ENCODE measurements around the gene AQP1.

AQP1 gene

GRCh38 chr7:30884881-30885280 is 26.8 kb upstream of the AQP1 start:
- DNase-seq (ENCODE audit: low spot score) = no peak

- no peak for DNase-seq (ENCODE audit: low spot score)
Measured at GRCh38 chr7:30886608-30887011, 25.0 kb upstream of the AQP1 start.

GRCh38 chr7:30887464-30887872 is 24.2 kb upstream of the AQP1 start:
- no peak for DNase-seq (ENCODE audit: low spot score)

GRCh38 chr7:30888747-30889146 is 22.9 kb upstream of the AQP1 start:
- peak; percentile 31 for DNase-seq (ENCODE audit: low spot score)

- no peak for DNase-seq (ENCODE audit: low spot score)
Measured at GRCh38 chr7:30890226-30890625, 21.4 kb upstream of the AQP1 start.

- no peak for DNase-seq (ENCODE audit: low spot score)
Measured at GRCh38 chr7:30893357-30893756, 18.3 kb upstream of the AQP1 start.

GRCh38 chr7:30894009-30894408 is 17.6 kb upstream of the AQP1 start:
- no peak for DNase-seq (ENCODE audit: low spot score)

- no peak for DNase-seq (ENCODE audit: low spot score)
Measured at GRCh38 chr7:30894866-30895605, 16.6 kb upstream of the AQP1 start.

GRCh38 chr7:30896036-30896435 is 15.6 kb upstream of the AQP1 start:
- DNase-seq (ENCODE audit: low spot score) = no peak

- no peak for DNase-seq (ENCODE audit: low spot score)
Measured at GRCh38 chr7:30896783-30897637, 14.6 kb upstream of the AQP1 start.

GRCh38 chr7:30897770-30898169 is 13.9 kb upstream of the AQP1 start:
- no peak for DNase-seq (ENCODE audit: low spot score)

GRCh38 chr7:30898411-30898810 is 13.2 kb upstream of the AQP1 start:
- no peak for DNase-seq (ENCODE audit: low spot score)

GRCh38 chr7:30899066-30899465 is 12.6 kb upstream of the AQP1 start:
- no peak for DNase-seq (ENCODE audit: low spot score)

- no peak for DNase-seq (ENCODE audit: low spot score)
Measured at GRCh38 chr7:30899630-30900029, 12.0 kb upstream of the AQP1 start.

GRCh38 chr7:30900053-30900452 is 11.6 kb upstream of the AQP1 start:
- DNase-seq (ENCODE audit: low spot score) = no peak

- no peak for DNase-seq (ENCODE audit: low spot score)
Measured at GRCh38 chr7:30900803-30901362, 10.8 kb upstream of the AQP1 start.

- DNase-seq (ENCODE audit: low spot score) = no peak
Measured at GRCh38 chr7:30901856-30902255, 9.8 kb upstream of the AQP1 start.

- DNase-seq (ENCODE audit: low spot score) = no peak
Measured at GRCh38 chr7:30902466-30902865, 9.2 kb upstream of the AQP1 start.

GRCh38 chr7:30903146-30903545 is 8.5 kb upstream of the AQP1 start:
- DNase-seq (ENCODE audit: low spot score) = no peak

- no peak for DNase-seq (ENCODE audit: low spot score)
Measured at GRCh38 chr7:30904561-30904960, 7.1 kb upstream of the AQP1 start.

GRCh38 chr7:30905078-30906012 is 6.3 kb upstream of the AQP1 start:
- no peak for DNase-seq (ENCODE audit: low spot score)

GRCh38 chr7:30906014-30906413 is 5.6 kb upstream of the AQP1 start:
- no peak for DNase-seq (ENCODE audit: low spot score)

Measured in SW480 (cell line).